CD4-positive, alpha-beta T cell treated with Interleukin-21 for 1 hour (primary cell): ENCODE results near the gene LSM14B.
"Not testable (repeated sequence)": the region's sequence is repeated elsewhere in the genome, so short reads cannot be mapped to it uniquely, and the experiment has no call there.

Source experiments
- DNase-seq: peaks from one replicate; pipeline ENCODE4 v3.0.0-alpha.2; 2020

The LSM14B gene

GRCh38 chr20:62114894-62115293 lies 7.4 kb upstream of the LSM14B start:
- no peak for DNase-seq

GRCh38 chr20:62115800-62116407 lies 6.4 kb upstream of the LSM14B start:
- not testable (repeated sequence) for DNase-seq

- DNase-seq = no peak
Observed at GRCh38 chr20:62116558-62117361, 5.5 kb upstream of the LSM14B start.

- no peak for DNase-seq
Observed at GRCh38 chr20:62117362-62117646, 5.0 kb upstream of the LSM14B start.

GRCh38 chr20:62117658-62118057 lies 4.6 kb upstream of the LSM14B start:
- DNase-seq = peak; percentile 84

GRCh38 chr20:62118113-62119043 lies 3.9 kb upstream of the LSM14B start:
- no peak for DNase-seq

- DNase-seq = no peak
Observed at GRCh38 chr20:62119115-62119514, 3.2 kb upstream of the LSM14B start.

- DNase-seq = no peak
Observed at GRCh38 chr20:62119591-62120364, 2.5 kb upstream of the LSM14B start.

GRCh38 chr20:62120365-62120762 lies 1.9 kb upstream of the LSM14B start:
- no peak for DNase-seq

- DNase-seq = no peak
Observed at GRCh38 chr20:62120990-62121775, 1.1 kb upstream of the LSM14B start.

GRCh38 chr20:62122654-62123449 lies 577 bp downstream of the LSM14B start:
- peak; percentile 48 for DNase-seq

- DNase-seq = no peak
Observed at GRCh38 chr20:62123450-62124118, 1.3 kb downstream of the LSM14B start.

GRCh38 chr20:62126141-62126540 lies 3.9 kb downstream of the LSM14B start:
- DNase-seq = no peak

GRCh38 chr20:62127799-62128198 lies 5.5 kb downstream of the LSM14B start:
- no peak for DNase-seq

GRCh38 chr20:62128502-62128901 lies 6.2 kb downstream of the LSM14B start:
- DNase-seq = no peak

- DNase-seq = no peak
Observed at GRCh38 chr20:62129731-62130531, 7.7 kb downstream of the LSM14B start.

GRCh38 chr20:62131560-62132320 lies 9.5 kb downstream of the LSM14B start:
- DNase-seq = no peak

- no peak for DNase-seq
Observed at GRCh38 chr20:62132421-62132820, 10.1 kb downstream of the LSM14B start.
